Esophagus (tissue), 2 donors: ENCODE data around the gene NDUFB7. TPM values are rescaled to one million over a fixed set of nuclear protein-coding genes. Genes with fewer than 3 reads are reported as not detected.
"Not testable (repeated sequence)": the region's sequence is repeated elsewhere in the genome, so short reads cannot be mapped to it uniquely, and the experiment has no call there.

Experiments used
- H3K27ac ChIP-seq, 2 donors: one replicate each; pipeline ENCODE4 v1.5.1; 2013; ENCODE audit warnings: low read depth in 2 of 2, mild to moderate bottlenecking in 2 of 2, inconsistent platforms in 1 of 2, low read length in 1 of 2, moderate library complexity in 1 of 2
- H3K27me3 ChIP-seq, 2 donors: one replicate each; pipeline ENCODE4 v1.6.1; 2013; ENCODE audit warnings: low read length in 2 of 2, control low read depth in 1 of 2, mild to moderate bottlenecking in 1 of 2; ENCODE audit not compliant: insufficient read depth in 2 of 2, control insufficient read depth in 1 of 2
- H3K36me3 ChIP-seq, 2 donors: one replicate each; pipeline ENCODE4 v1.6.1; 2013; ENCODE audit warnings: low read length in 1 of 2; ENCODE audit not compliant: control insufficient read depth in 2 of 2, insufficient read depth in 2 of 2
- H3K4me1 ChIP-seq, 2 donors: one replicate each; pipeline ENCODE4 v1.6.1; 2013; ENCODE audit warnings: low read length in 1 of 2; ENCODE audit not compliant: control insufficient read depth in 2 of 2, insufficient read depth in 2 of 2
- H3K4me3 ChIP-seq, 2 donors: one replicate each; pipeline ENCODE4 v1.5.1; 2013; ENCODE audit warnings: low read length in 2 of 2, mild to moderate bottlenecking in 2 of 2, low read depth in 1 of 2, moderate library complexity in 1 of 2
- H3K9me3 ChIP-seq, 2 donors: one replicate each; pipeline ENCODE4 v1.6.1; 2013; ENCODE audit warnings: mild to moderate bottlenecking in 2 of 2, low read depth in 1 of 2, low read length in 1 of 2, moderate library complexity in 1 of 2; ENCODE audit not compliant: control insufficient read depth in 2 of 2, insufficient read depth in 1 of 2
- WGBS, 2 donors: extraction: QIAGEN DNeasy Blood & Tissue Kit; methylation state at CpG; one replicate each; pipeline ENCODE4 v1.1.7; 2013; 5-methylcytosine and 5-hydroxymethylcytosine counted together
- polyA plus RNA-seq, 2 donors: library from polyadenylated mRNA; stranded (reverse); fragments of 200-250 nt; gene quantifications; one replicate each; pipeline ENCODE4 v1.2.3, GENCODE V29; 2013
- donor health status: healthy with polysubstance abuse.
- donor health status: Bipolar disorder and iron deficiency.

Gene NDUFB7
- polyA plus RNA-seq, 2 donors = 471 to 517 TPM

GRCh38 chr19:14603990-14604387, 32.1 kb upstream of the NDUFB7 start:
- Histone ChIP-seq H3K36me3 (no peaks in the 10 kb centered on the region), H3K27ac (no peak overlapping the region), H3K9me3 (peaks cover 0 to 2% of the 10 kb centered on the region in 2 donors), H3K27me3 (no peaks in the 10 kb centered on the region), H3K4me3 (no peak overlapping the region), H3K4me1 (no peaks in the 10 kb centered on the region)
- 82 to 88% methylated on average over 2 of the region's 2 CpGs for WGBS, 2 donors

GRCh38 chr19:14599548-14600147, 27.8 kb upstream of the NDUFB7 start:
- H3K27ac ChIP-seq = no peak overlapping the region
- no peaks in the 10 kb centered on the region for H3K4me1 ChIP-seq
- peaks cover 0 to 2% of the 10 kb centered on the region in 2 donors for H3K9me3 ChIP-seq
- no peaks in the 10 kb centered on the region for H3K27me3 ChIP-seq
- H3K36me3 ChIP-seq = no peaks in the 10 kb centered on the region
- 84 to 88% methylated on average over 8 of the region's 8 CpGs for WGBS, 2 donors
- H3K4me3 ChIP-seq = no peak overlapping the region

DNA sequence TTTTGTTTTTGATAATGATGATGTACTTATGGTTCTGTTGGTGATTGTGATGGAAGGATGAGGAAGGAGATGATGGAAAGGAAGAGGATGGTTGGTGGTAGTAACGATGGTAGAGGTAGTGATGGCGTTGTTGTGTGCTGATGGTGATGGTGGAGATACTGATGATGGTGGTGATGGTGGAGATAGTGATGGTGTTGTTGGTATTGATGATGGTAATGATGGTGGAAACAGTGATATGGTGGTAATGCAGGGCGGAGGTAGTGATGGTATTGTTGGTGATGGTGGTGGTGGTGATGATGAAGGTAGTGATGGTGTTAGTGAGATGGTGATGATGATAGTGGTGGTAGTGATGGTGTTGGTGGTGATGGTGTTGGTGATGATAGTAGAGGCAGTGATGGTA, 23.7 kb upstream of the NDUFB7 start:
- H3K27ac ChIP-seq = no peak overlapping the region
- no peaks in the 10 kb centered on the region for H3K27me3 ChIP-seq
- no peaks in the 10 kb centered on the region for H3K4me1 ChIP-seq
- no peak overlapping the region for H3K4me3 ChIP-seq
- H3K36me3 ChIP-seq = no peaks in the 10 kb centered on the region
- no peaks in the 10 kb centered on the region for H3K9me3 ChIP-seq
- WGBS, 2 donors = 86 to 90% methylated on average over 3 of the region's 3 CpGs

- H3K27ac ChIP-seq, H3K36me3 ChIP-seq, H3K4me1 ChIP-seq, H3K9me3 ChIP-seq, H3K4me3 ChIP-seq, H3K27me3 ChIP-seq: not testable (repeated sequence)
- 59 to 75% methylated on average over 3 to 4 of the region's 4 CpGs for WGBS, 2 donors
Observed at GRCh38 chr19:14589433-14589832, 17.6 kb upstream of the NDUFB7 start.

- 52 to 58% methylated on average over 3 of the region's 3 CpGs for WGBS, 2 donors
Observed at GRCh38 chr19:14585187-14585586, 13.3 kb upstream of the NDUFB7 start.

DNA sequence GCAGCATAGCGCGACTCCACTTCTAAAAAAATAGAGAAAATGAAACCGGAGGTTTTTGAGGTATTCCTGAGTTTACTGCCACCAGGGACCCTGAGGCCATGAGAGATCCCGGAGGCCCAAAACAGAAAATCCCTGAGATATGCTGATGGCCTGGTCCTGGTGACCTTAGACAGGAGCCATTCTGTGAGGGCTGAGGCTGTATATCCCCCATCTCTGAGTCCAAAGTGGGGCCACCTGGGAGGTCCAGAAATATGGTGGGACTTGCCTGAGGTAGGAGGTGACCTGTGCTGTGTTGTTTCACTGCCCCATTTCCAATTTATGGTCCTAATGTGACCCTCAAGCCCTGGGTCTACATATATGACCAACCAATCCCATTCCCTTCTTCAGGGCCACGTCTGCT, 12.5 kb upstream of the NDUFB7 start:
- H3K27me3 ChIP-seq, H3K4me3 ChIP-seq, H3K4me1 ChIP-seq, H3K27ac ChIP-seq, H3K9me3 ChIP-seq, H3K36me3 ChIP-seq: not testable (repeated sequence)
- WGBS, 2 donors = 87 to 92% methylated on average over 4 of the region's 5 CpGs

More at GRCh38 chr19:14585187-14585586, 13.3 kb upstream of the NDUFB7 start:
- H3K4me3 ChIP-seq, H3K27me3 ChIP-seq, H3K27ac ChIP-seq, H3K36me3 ChIP-seq, H3K4me1 ChIP-seq, H3K9me3 ChIP-seq: not testable (repeated sequence)

- H3K4me3 ChIP-seq = no peak within 1 kb of the TSS
- 44 to 49% methylated on average over 6 of the region's 6 CpGs for WGBS, 2 donors
- H3K36me3 ChIP-seq = no peaks in the 10 kb centered on the region
- no peaks in the 10 kb centered on the region for H3K9me3 ChIP-seq
- H3K27me3 ChIP-seq = no peaks in the 10 kb centered on the region
- no peak within 1 kb of the TSS for H3K27ac ChIP-seq
- H3K4me1 ChIP-seq = no peaks in the 10 kb centered on the region
Observed at GRCh38 chr19:14582894-14583340, 11.1 kb upstream of the NDUFB7 start, which contains the start of gene CLEC17A. Gene CLEC17A (plus strand): TSS chr19:14583084. CDS start chr19:14583161, 77 bp downstream.

DNA sequence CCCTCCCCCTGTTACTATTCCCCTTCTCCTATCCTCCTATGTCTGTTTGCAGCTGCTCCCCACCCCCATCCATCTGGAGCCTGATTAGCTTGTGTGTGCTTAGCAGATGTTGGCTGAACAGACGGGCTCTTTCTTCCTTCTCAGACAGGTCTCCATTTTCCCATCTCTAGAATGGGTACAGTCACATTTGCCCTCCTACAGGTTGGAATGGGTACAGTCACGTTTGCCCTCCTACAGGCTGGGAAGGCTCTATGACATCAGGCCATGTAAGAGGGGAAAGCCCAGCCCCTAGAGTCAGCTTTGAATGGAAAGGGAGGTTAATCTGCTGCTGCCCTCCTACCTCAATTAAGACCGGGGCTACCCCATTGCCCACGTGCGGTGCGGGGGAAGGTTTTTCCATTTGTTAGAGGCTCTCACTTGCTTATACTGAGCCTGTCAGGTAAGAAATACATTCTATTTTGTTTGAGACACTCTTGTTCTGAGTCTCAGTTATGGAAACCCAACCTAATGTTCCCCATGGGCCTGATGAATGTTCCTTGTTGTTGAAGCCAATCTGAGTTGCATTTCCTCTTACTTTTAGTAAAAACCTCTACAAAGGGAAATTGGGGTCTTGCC, 8.9 kb upstream of the NDUFB7 start:
- Histone ChIP-seq H3K4me3 (no peak overlapping the region), H3K9me3 (no peaks in the 10 kb centered on the region), H3K27me3 (no peaks in the 10 kb centered on the region), H3K4me1 (no peaks in the 10 kb centered on the region), H3K27ac (no peak overlapping the region), H3K36me3 (no peaks in the 10 kb centered on the region)
- 54 to 58% methylated on average over 6 of the region's 6 CpGs for WGBS, 2 donors

- no peaks in the 10 kb centered on the region for H3K27me3 ChIP-seq
- no peaks in the 10 kb centered on the region for H3K9me3 ChIP-seq
- no peaks in the 10 kb centered on the region for H3K36me3 ChIP-seq
- H3K27ac ChIP-seq = no peak overlapping the region
- no peaks in the 10 kb centered on the region for H3K4me1 ChIP-seq
- H3K4me3 ChIP-seq = no peak overlapping the region
- WGBS, 2 donors = 47 to 50% methylated on average over 6 of the region's 6 CpGs
Observed at GRCh38 chr19:14577885-14578427, 6.1 kb upstream of the NDUFB7 start.

GRCh38 chr19:14577264-14577663, 5.4 kb upstream of the NDUFB7 start:
- H3K27me3 ChIP-seq = no peaks in the 10 kb centered on the region
- H3K4me3 ChIP-seq = no peak overlapping the region
- H3K9me3 ChIP-seq = no peaks in the 10 kb centered on the region
- no peak overlapping the region for H3K27ac ChIP-seq
- no peaks in the 10 kb centered on the region for H3K4me1 ChIP-seq
- WGBS, 2 donors = 76 to 80% methylated on average over 5 of the region's 5 CpGs
- no peaks in the 10 kb centered on the region for H3K36me3 ChIP-seq
